ENCODE data around the gene LAMTOR4.
"Not testable (repeated sequence)": the region's sequence is repeated elsewhere in the genome, so short reads cannot be mapped to it uniquely, and the experiment has no call there.

Gene LAMTOR4

DNA sequence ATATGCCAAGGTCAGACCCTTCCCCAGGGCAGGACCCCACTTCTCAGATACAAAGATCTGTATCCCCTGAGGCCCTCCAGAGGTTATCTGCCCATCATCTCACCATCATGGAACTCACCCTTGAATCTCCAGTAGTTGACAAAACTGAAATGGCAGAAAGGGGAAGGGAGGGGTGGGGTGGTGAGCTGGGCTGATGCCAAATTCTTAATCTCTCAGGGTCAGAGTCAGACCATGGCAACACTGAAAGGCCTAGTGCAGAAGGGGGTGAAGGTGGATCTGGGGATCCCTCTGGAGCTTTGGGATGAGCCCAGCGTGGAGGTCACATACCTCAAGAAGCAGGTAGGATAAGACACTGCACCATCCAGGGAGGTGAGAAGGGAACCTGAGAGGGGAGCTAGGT, 26.1 kb upstream of the LAMTOR4 start:
- no peak for DNase-seq (ENCODE audit: low read depth)

GRCh38 chr7:100124301-100125230, 24.2 kb upstream of the LAMTOR4 start:
- no peak for DNase-seq (ENCODE audit: low read depth)

GRCh38 chr7:100126239-100126930, 22.3 kb upstream of the LAMTOR4 start:
- no peak for DNase-seq (ENCODE audit: low read depth)

DNA sequence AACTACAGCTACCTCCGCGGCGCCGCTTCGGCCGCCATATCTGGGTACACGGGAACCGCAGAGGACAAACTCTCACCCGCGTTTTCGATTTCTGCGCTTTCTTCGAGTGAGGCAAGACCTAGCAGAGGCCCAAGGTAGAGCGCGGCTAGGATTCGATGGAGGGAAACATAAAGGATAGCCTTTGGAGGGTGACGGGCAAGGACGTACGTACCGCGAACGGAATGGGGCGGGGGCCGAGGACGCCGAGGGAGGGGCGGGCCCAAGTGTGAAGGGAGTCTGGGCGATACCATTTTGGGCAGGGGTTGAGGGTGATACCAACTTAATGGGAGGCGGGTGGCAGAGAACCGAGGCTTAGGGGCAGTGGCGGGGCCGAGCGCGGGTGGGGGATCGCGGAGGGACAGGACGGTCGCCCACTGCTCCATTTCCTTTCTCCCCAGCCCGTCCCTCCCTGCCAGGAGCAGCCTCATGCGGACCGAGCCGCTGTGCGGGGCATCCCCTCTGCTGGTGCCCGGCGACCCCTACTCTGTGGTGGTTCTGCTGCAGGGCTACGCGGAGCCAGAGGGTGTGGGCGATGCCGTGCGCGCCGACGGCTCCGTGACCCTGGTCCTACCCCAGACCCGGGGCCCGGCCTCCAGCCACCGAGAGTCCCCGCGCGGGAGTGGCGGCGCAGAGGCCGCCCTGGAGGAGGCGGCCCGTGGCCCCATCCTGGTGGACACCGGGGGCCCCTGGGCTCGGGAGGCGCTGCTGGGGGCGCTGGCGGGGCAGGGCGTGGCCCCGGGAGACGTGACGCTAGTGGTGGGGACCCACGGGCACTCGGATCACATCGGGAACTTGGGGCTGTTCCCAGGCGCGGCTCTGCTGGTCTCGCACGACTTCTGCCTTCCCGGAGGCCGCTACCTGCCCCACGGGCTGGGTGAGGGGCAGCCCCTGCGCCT, 21.5 kb upstream of the LAMTOR4 start, which contains the start of gene MBLAC1:
TSS of gene MBLAC1 (plus strand) at position 37 of the 935 bp plus-strand sequence. CDS start at position 466, 429 bp downstream.
- peak; percentile 74 for DNase-seq (ENCODE audit: low read depth)

DNA sequence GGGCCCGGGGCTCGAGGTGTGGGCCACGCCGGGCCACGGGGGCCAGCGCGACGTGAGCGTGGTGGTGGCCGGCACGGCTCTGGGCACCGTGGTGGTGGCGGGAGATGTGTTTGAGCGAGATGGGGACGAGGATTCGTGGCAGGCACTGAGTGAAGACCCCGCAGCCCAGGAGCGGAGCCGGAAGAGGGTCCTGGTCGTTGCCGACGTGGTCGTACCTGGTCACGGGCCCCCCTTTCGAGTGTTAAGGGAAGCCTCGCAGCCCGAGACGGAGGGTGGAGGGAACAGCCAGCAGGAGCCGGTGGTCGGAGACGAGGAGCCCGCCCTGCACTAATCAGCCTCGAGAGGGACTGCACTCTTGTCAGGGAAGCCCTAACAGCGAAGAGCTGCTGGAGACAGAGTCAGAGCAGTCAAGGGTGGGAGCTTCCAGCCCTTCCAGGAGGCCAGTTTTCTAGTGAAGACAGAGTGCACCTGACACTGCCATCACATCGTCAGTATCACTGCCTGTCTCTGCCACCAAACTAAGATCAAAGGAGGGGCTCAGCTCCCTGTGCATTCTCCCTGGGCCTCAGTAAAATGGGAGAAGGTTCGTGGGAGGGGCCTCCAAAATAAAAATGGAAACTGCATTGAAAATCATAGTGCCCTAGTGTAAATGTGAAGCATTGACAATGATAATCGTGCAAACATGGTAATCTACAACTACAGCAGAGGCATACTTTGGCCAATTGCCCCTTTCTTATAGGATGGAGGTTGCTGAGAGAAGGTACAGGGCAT, 20.7 kb upstream of the LAMTOR4 start:
- DNase-seq (ENCODE audit: low read depth) = no peak

GRCh38 chr7:100128637-100128963, 20.1 kb upstream of the LAMTOR4 start:
- no peak for DNase-seq (ENCODE audit: low read depth)

- DNase-seq (ENCODE audit: low read depth) = not testable (repeated sequence)
These were observed 18.5 kb upstream of the LAMTOR4 start for GRCh38 chr7:100130220-100130607.

- no peak for DNase-seq (ENCODE audit: low read depth)
These were observed 17.9 kb upstream of the LAMTOR4 start for GRCh38 chr7:100130608-100131453.

DNA sequence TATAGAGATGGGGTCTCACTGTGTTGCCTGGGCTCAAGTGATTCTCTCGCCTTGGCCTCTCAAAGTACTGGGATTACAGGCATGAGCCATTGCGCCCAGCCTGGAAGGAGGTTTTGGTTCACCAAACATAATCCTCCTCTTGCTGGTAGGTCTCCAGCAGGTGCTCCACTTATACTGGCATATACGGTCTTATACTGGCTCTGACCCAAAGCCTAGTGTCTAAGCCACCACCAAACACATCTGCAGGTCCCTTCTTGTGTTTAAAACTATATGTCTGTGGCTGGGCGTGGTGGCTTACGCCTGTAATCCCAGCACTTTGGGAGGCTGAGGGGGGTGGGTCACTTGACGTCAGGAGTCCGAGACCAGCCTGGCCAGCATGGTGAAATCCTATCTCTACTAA, 16.6 kb upstream of the LAMTOR4 start:
- no peak for DNase-seq (ENCODE audit: low read depth)

DNA sequence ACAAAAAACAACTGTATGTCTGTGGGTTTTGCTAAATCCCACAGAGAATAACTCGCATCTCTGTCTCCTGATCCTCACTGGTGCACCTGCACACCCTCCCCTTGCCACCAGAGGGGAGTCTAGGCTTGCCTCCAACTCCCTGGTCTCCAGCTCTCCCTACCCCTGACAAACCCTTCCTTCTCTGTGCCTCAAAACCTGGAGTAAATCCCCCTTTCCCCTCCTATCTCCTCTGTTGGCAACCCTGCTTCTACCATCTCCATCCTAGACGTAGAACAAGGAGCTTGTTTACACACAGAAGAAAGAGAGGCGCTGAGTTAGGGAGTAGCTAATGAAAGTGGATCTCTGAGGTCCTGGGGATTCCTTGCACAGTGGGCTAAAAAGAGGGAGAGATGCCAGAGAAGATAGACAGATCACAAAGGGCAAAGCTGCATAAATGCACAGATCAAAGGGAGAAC, 16.0 kb upstream of the LAMTOR4 start:
- no peak for DNase-seq (ENCODE audit: low read depth)

- DNase-seq (ENCODE audit: low read depth) = no peak
These were observed 10.6 kb upstream of the LAMTOR4 start for GRCh38 chr7:100137851-100138760.

GRCh38 chr7:100141555-100141949, 7.2 kb upstream of the LAMTOR4 start:
- DNase-seq (ENCODE audit: low read depth) = no peak

GRCh38 chr7:100142461-100142860, 6.3 kb upstream of the LAMTOR4 start:
- no peak for DNase-seq (ENCODE audit: low read depth)

GRCh38 chr7:100146350-100146749, 2.4 kb upstream of the LAMTOR4 start:
- not testable (repeated sequence) for DNase-seq (ENCODE audit: low read depth)

- no peak for DNase-seq (ENCODE audit: low read depth)
These were observed 1.4 kb upstream of the LAMTOR4 start for GRCh38 chr7:100147278-100147677.

DNA sequence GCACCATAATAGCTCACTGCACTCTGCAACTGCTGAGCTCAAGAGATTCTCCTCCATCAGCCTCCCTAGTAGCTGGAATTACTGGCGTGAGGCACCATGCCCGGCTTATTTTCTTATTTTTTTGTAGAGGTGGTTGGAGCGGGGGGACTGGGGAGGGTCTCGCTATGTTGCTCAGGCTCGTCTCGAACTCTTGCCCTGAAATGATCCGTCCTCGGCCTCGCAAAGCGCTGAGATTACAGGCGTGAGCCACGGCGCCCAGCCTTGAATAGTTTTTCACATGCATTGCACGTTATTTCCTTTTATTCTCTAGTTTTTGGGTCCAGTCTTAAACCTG, 526 bp upstream of the LAMTOR4 start:
- no peak for DNase-seq (ENCODE audit: low read depth)

- DNase-seq (ENCODE audit: low read depth) = no peak
These were observed 3.7 kb downstream of the LAMTOR4 start for GRCh38 chr7:100152404-100152803.

GRCh38 chr7:100152937-100153666, 4.4 kb downstream of the LAMTOR4 start:
- DNase-seq (ENCODE audit: low read depth) = no peak

Measured in non-pigmented ciliary epithelial cell (primary cell).